Sigmoid colon (tissue), 4 donors: ENCODE measurements around the gene CAMK1D.

ENCODE experiments used
- POLR2AphosphoS5 ChIP-seq, 4 donors: sonication (generic); formaldehyde crosslinking; IDR thresholded peaks; one replicate each; pipeline ENCODE4 v1.6.1; 2017; ENCODE audit warnings: antibody characterized with exemption in 4 of 4
- TF ChIP-seq, protein P1 (sequence below), 4 experiments: fragments of 450-650 bp in 3 of 4; fragments of 200-600 bp in 1 of 4; IDR thresholded peaks; one replicate each; pipeline ENCODE4 v1.5.1; 2016 to 2019; ENCODE audit warnings: antibody characterized with exemption in 4 of 4, mild to moderate bottlenecking in 3 of 4, moderate library complexity in 2 of 4

DNA sequence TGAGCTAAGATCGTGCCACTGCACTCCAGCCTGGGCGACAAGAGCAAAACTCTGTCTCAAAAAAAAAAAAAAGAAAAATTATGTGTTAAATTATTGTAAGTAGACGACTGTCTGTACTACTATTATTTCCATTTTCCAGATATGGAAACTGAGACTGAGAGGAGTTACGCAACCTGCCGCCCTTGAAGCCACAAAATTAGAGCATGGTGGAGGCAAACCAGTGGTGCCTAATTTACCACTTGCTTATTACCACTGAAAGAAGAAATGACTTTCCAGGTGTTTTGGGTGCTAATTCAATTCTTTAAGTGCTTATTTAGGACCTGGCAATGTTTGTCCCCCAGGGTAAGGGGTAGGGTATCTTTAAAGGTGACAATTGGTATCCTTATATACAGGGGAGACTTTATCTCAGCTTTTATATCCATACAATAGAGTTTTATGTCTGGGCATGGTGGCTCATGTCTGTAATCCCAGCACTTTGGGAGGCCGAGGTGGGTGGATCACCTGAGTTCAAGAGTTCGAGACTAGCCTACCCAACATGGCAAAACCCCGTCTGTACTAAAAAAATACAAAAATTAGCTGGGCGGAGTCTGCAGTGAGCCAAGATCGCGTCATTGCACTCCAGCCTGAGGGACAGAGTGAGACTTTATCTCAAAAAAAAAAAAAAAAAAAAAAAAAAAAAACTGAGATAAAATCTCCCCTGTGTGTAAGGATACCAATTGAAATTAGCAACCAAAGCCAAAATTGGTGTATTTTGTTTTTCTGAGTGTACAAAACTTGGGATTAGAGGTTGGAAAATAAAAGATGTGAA lies 16.6 kb upstream of the CAMK1D start:
- no peak for TF ChIP-seq POLR2AphosphoS5 (IDR thresholded peaks at IDR 0.05)
- TF ChIP-seq, protein P1, sequence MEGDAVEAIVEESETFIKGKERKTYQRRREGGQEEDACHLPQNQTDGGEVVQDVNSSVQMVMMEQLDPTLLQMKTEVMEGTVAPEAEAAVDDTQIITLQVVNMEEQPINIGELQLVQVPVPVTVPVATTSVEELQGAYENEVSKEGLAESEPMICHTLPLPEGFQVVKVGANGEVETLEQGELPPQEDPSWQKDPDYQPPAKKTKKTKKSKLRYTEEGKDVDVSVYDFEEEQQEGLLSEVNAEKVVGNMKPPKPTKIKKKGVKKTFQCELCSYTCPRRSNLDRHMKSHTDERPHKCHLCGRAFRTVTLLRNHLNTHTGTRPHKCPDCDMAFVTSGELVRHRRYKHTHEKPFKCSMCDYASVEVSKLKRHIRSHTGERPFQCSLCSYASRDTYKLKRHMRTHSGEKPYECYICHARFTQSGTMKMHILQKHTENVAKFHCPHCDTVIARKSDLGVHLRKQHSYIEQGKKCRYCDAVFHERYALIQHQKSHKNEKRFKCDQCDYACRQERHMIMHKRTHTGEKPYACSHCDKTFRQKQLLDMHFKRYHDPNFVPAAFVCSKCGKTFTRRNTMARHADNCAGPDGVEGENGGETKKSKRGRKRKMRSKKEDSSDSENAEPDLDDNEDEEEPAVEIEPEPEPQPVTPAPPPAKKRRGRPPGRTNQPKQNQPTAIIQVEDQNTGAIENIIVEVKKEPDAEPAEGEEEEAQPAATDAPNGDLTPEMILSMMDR (IDR thresholded peaks at IDR 0.05) = no peak
